C4-2B (cell line): ENCODE results near the gene CPNE8.

ENCODE experiments used
- ZFX ChIP-seq: fragments of 450-650 bp; IDR thresholded peaks from 2 replicates; pipeline ENCODE4 v1.6.1; 2017
- TF ChIP-seq, protein P1 (sequence below): fragments of 450-650 bp; conservative IDR thresholded peaks from 2 replicates; pipeline ENCODE4 v1.5.1; 2017; ENCODE audit warnings: mild to moderate bottlenecking

DNA sequence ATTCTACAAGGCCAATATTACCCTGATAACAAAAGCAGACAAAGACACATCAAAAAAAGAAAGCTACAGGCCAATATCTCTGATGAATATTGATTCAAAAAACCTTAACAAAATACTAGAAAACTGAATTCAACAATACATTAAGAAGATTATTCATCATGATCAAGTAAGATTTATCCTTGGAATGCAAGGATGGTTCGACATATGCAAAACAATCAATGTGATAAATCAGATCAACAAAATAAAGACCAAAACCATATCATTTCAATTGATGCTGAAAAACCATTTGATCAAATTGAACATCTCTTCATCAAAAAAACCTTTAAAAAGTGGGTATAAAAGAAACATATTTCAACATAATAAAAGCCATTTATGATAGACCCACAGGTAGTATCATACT lies 117.3 kb downstream of the CPNE8 start:
- TF ChIP-seq ZFX: no peak
- TF ChIP-seq, protein P1, sequence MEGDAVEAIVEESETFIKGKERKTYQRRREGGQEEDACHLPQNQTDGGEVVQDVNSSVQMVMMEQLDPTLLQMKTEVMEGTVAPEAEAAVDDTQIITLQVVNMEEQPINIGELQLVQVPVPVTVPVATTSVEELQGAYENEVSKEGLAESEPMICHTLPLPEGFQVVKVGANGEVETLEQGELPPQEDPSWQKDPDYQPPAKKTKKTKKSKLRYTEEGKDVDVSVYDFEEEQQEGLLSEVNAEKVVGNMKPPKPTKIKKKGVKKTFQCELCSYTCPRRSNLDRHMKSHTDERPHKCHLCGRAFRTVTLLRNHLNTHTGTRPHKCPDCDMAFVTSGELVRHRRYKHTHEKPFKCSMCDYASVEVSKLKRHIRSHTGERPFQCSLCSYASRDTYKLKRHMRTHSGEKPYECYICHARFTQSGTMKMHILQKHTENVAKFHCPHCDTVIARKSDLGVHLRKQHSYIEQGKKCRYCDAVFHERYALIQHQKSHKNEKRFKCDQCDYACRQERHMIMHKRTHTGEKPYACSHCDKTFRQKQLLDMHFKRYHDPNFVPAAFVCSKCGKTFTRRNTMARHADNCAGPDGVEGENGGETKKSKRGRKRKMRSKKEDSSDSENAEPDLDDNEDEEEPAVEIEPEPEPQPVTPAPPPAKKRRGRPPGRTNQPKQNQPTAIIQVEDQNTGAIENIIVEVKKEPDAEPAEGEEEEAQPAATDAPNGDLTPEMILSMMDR: no peak
